GM06990 (cell line): ENCODE data around the gene ATP10A.

Experiments
- DNase-seq: peaks from one replicate; pipeline ENCODE4 v3.0.0-alpha.2; 2011; ENCODE audit not compliant: insufficient read length; ENCODE audit errors: extremely low read depth
- H3K27me3 ChIP-seq: replicated peaks from 2 replicates; pipeline ENCODE4 v1.6.0; 2011; ENCODE audit warnings: low read length; ENCODE audit not compliant: control insufficient read depth, insufficient read depth
- H3K36me3 ChIP-seq: 2 replicates; pipeline ENCODE4 v1.5.1; 2011; ENCODE audit warnings: low read length; ENCODE audit not compliant: control insufficient read depth, insufficient read depth
- H3K4me3 ChIP-seq: replicated peaks from 2 replicates; pipeline ENCODE4 v1.5.1; 2011; ENCODE audit warnings: low read depth, mild to moderate bottlenecking, control low read depth, low read length
- CTCF ChIP-seq: IDR thresholded peaks from 2 replicates; pipeline ENCODE4 v1.5.1; 2011; ENCODE audit warnings: low read length, control low read depth, mild to moderate bottlenecking, inconsistent platforms; ENCODE audit not compliant: insufficient read depth, poor library complexity, severe bottlenecking

Gene ATP10A

GRCh38 chr15:25793354-25794050, 69.6 kb downstream of the ATP10A start:
- no peak for TF ChIP-seq CTCF
- Histone ChIP-seq H3K4me3 (no peak overlapping the region), H3K27me3 (no peaks in the 10 kb centered on the region), H3K36me3 (no peaks in the 10 kb centered on the region)
- no peak for DNase-seq

DNA sequence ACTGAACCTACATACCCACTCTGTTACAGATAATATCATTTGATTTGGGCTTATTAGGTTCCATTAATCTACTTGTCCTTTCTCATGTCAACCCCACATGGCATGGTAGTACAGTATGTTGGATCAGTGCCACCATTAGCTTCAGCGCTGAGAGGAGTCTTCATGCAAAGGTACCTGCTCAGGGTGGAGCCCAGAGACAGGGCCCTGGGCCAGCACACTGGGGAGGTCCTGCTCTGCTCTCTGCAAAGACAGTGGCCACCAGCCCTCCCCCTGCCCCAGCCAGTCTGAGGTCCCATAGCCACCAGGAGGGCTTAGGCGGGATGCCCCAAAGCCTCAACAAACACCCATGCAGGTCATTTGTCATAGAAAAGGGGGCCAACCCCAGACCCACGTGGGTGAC, 71.0 kb downstream of the ATP10A start:
- Histone ChIP-seq H3K27me3 (no peaks in the 10 kb centered on the region), H3K4me3 (no peak overlapping the region), H3K36me3 (no peaks in the 10 kb centered on the region)
- DNase-seq: no peak
- TF ChIP-seq CTCF: no peak

DNA sequence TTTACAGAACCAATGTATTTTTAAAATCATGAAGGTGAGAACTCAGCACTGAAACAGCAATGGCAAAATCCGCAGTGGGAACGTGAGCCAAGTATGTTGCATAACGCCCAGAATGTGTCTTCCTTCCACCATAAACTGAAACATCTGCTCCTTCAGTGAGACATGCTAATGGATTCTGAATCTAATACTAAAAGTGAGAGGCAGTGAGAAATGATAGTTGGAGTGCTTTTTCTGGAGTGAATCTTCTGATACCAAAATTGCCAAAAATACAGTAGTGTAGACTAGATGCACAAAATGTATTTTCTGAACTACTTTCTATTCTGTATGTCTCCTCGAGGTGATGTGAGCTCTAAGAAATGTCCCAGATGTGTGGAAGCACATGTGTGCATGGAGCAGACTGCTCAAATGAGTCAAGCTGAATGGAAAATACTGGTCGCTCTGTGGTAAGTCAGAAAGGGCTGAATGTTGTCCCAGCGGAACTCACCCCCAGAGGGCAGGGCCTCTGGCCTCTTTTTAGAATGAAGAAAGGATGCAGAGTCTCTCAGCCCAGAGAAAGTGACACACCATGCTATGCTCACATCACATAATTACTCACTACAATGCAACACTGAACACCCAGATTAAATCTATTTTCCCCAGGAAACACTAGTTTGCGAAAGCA, 73.0 kb downstream of the ATP10A start:
- no peak for DNase-seq
- H3K27me3 ChIP-seq: no peaks in the 10 kb centered on the region
- H3K4me3 ChIP-seq: no peak overlapping the region
- TF ChIP-seq CTCF: no peak
- H3K36me3 ChIP-seq: no peaks in the 10 kb centered on the region

DNA sequence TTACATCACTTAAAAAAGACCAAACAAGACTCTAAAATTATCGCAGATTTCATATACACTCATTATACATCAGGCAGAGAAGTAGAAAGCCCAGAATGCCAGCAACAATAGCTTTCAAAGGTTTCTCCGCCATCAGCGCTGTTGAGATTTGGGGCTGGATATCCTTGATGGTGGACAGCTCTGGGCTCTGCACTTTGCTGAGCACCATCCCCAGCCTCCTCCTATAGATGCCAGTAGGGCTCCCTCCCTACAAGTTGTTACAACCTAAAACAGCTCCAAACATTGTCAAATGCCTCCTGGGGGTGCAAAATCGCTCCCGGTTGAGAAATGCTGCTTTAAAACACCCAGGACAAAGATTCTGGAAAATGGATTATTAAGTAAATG, 73.5 kb downstream of the ATP10A start:
- H3K4me3 ChIP-seq: no peak overlapping the region
- H3K36me3 ChIP-seq: no peaks in the 10 kb centered on the region
- TF ChIP-seq CTCF: no peak
- H3K27me3 ChIP-seq: no peaks in the 10 kb centered on the region
- DNase-seq: no peak

DNA sequence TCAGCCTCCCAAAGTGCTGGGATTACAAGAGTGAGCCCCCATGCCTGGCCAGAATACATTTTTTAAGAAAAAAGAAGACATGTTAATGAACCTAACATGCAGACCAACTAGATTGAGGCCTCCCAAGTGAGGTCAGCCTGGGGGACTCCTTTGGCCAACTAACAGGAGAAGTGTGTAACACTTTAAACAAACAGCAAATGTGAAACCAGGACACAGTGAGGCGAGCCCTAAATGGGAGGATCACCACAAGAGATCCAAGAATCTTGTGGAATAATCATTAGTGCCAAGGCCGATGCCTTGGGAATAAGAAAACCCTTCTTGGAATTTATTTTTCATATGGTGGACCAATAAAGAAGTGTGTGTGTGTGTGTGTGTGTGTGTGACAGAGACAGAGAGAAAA, 73.9 kb downstream of the ATP10A start:
- TF ChIP-seq CTCF: no peak
- no peaks in the 10 kb centered on the region for H3K27me3 ChIP-seq
- DNase-seq: no peak
- H3K4me3 ChIP-seq: no peak overlapping the region
- no peaks in the 10 kb centered on the region for H3K36me3 ChIP-seq
